CD14-positive monocyte (primary cell): ENCODE data around the gene HNRNPH1. TPM values are rescaled to one million over a fixed set of nuclear protein-coding genes. Genes with fewer than 3 reads are reported as not detected.

ENCODE experiments used
- DNase-seq, 3 donors: peaks; one replicate each; pipeline ENCODE4 v3.0.0-alpha.2; 2011 to 2022
- H2AFZ ChIP-seq: 2 replicates; pipeline ENCODE4 v1.6.0; 2012; ENCODE audit warnings: mild to moderate bottlenecking, low read depth, low read length, inconsistent platforms; ENCODE audit not compliant: insufficient read depth, poor library complexity, severe bottlenecking
- H3K27ac ChIP-seq, 2 donors: 1 replicate in 1 of 2; 2 replicates in 1 of 2; pipeline ENCODE4 v1.5.1; 2012 to 2013; ENCODE audit warnings: low read length in 2 of 2, control low read depth in 1 of 2, inconsistent platforms in 1 of 2, low read depth in 1 of 2, mild to moderate bottlenecking in 1 of 2
- H3K27me3 ChIP-seq, 2 donors: one replicate each; pipeline versions ENCODE4 v1.6.0 to v1.6.1; 2011 to 2013; ENCODE audit warnings: low read length in 2 of 2; ENCODE audit not compliant: control insufficient read depth in 2 of 2, insufficient read depth in 2 of 2
- H3K36me3 ChIP-seq, 2 donors: replicated peaks in 1 of 2; 1 replicate in 1 of 2; 2 replicates in 1 of 2; pipeline versions ENCODE4 v1.5.1 to v1.6.1; 2012 to 2013; ENCODE audit warnings: low read length in 2 of 2, control low read depth in 1 of 2, inconsistent platforms in 1 of 2, mild to moderate bottlenecking in 1 of 2; ENCODE audit not compliant: insufficient read depth in 2 of 2, control insufficient read depth in 1 of 2
- H3K4me1 ChIP-seq, 2 donors: 1 replicate in 1 of 2; 2 replicates in 1 of 2; pipeline versions ENCODE4 v1.5.1 to v1.6.1; 2012 to 2013; ENCODE audit warnings: low read length in 2 of 2, control low read depth in 1 of 2, inconsistent platforms in 1 of 2, mild to moderate bottlenecking in 1 of 2, moderate library complexity in 1 of 2; ENCODE audit not compliant: insufficient read depth in 2 of 2, control insufficient read depth in 1 of 2
- H3K4me2 ChIP-seq: replicated peaks from 2 replicates; pipeline ENCODE3; 2012; ENCODE audit warnings: low read length, moderate library complexity, mild to moderate bottlenecking; ENCODE audit not compliant: poor library complexity, severe bottlenecking; ENCODE audit errors: extremely low read depth
- H3K4me3 ChIP-seq, 3 experiments: fragments of 200-600 bp in 1 of 3; sonication (generic) in 1 of 3; replicated peaks in 1 of 3; 1 replicate in 2 of 3; 2 replicates in 1 of 3; pipeline ENCODE4 v1.5.1; 2011 to 2013; ENCODE audit warnings: low read length in 3 of 3, mild to moderate bottlenecking in 3 of 3, control low read depth in 2 of 3, low read depth in 2 of 3, inconsistent platforms in 1 of 3, moderate library complexity in 1 of 3
- H3K79me2 ChIP-seq: 2 replicates; pipeline ENCODE4 v1.6.0; 2012; ENCODE audit warnings: mild to moderate bottlenecking, control low read depth, inconsistent platforms, low read length, moderate library complexity; ENCODE audit not compliant: insufficient read depth
- H3K9ac ChIP-seq: 2 replicates; pipeline ENCODE4 v1.6.0; 2017; ENCODE audit warnings: low read length, mild to moderate bottlenecking; ENCODE audit not compliant: insufficient read depth, poor library complexity, severe bottlenecking
- H3K9me3 ChIP-seq, 2 donors: replicated peaks in 1 of 2; 1 replicate in 1 of 2; 2 replicates in 1 of 2; pipeline versions ENCODE4 v1.5.1 to v1.6.1; 2012 to 2013; ENCODE audit warnings: low read length in 2 of 2, control low read depth in 1 of 2; ENCODE audit not compliant: control insufficient read depth in 1 of 2, insufficient read depth in 1 of 2
- H4K20me1 ChIP-seq: 2 replicates; pipeline ENCODE4 v1.6.0; 2012; ENCODE audit warnings: mild to moderate bottlenecking, low read length, control low read depth, moderate library complexity; ENCODE audit not compliant: insufficient read depth
- H3K27ac Mint-ChIP-seq, 7 donors: one replicate each; pipeline ENCODE4 v1.8.0; 2020; ENCODE audit warnings: mild to moderate bottlenecking in 7 of 7, mixed read lengths in 7 of 7, moderate library complexity in 6 of 7, inconsistent platforms in 2 of 7
- H3K27me3 Mint-ChIP-seq, 3 donors: one replicate each; pipeline ENCODE4 v1.8.0; 2021 to 2022; ENCODE audit warnings: low read depth in 3 of 3, mild to moderate bottlenecking in 3 of 3, mixed read lengths in 3 of 3, moderate library complexity in 3 of 3, inconsistent platforms in 1 of 3
- H3K36me3 Mint-ChIP-seq, 2 donors: one replicate each; pipeline ENCODE4 v1.8.0; 2020; ENCODE audit warnings: mixed read lengths in 2 of 2, inconsistent platforms in 1 of 2, mild to moderate bottlenecking in 1 of 2
- H3K4me1 Mint-ChIP-seq: one replicate; pipeline ENCODE4 v1.8.0; 2020; ENCODE audit warnings: mild to moderate bottlenecking, mixed read lengths
- H3K4me3 Mint-ChIP-seq, 2 donors: one replicate each; pipeline ENCODE4 v1.8.0; 2020; ENCODE audit warnings: mild to moderate bottlenecking in 2 of 2, mixed read lengths in 2 of 2, moderate library complexity in 1 of 2
- H3K9me3 Mint-ChIP-seq, 7 donors: one replicate each; pipeline ENCODE4 v1.8.0; 2020 to 2022; ENCODE audit warnings: mixed read lengths in 7 of 7, mild to moderate bottlenecking in 6 of 7, moderate library complexity in 6 of 7, inconsistent platforms in 2 of 7
- CTCF ChIP-seq: fragments of 200-600 bp; IDR thresholded peaks from one replicate; pipeline ENCODE4 v1.8.0; 2022; ENCODE audit warnings: antibody characterized with exemption, mild to moderate bottlenecking
- WGBS: methylation state at CpG from one replicate; pipeline ENCODE4 v1.1.5; 2013; ENCODE audit warnings: missing lambda C conversion rate; ENCODE audit not compliant: insufficient coverage; 5-methylcytosine and 5-hydroxymethylcytosine counted together
- intact Hi-C, 2 donors: fragments of 100-400 bp; cut with micrococcal nuclease; formaldehyde crosslinking; loops; one replicate each; pipeline versions ENCODE4 v1.15.0 to v1.15.1; 2023
- polyA plus RNA-seq, 3 donors: library from polyadenylated mRNA; depleted of rRNA in 1 of 3; unstranded in 2 of 3; stranded (reverse) in 1 of 3; fragments of 300-500 nt in 2 of 3; fragments of >200 nt in 1 of 3; fragmentation: Illumina TruSeq in 2 of 3; gene quantifications; 1 replicate in 2 of 3; 2 replicates in 1 of 3; pipeline ENCODE4 v1.2.3, GENCODE V29; 2012 to 2021

Gene HNRNPH1
- polyA plus RNA-seq, 3 donors, result 47.4 to 522 (median 51.9) TPM

DNA sequence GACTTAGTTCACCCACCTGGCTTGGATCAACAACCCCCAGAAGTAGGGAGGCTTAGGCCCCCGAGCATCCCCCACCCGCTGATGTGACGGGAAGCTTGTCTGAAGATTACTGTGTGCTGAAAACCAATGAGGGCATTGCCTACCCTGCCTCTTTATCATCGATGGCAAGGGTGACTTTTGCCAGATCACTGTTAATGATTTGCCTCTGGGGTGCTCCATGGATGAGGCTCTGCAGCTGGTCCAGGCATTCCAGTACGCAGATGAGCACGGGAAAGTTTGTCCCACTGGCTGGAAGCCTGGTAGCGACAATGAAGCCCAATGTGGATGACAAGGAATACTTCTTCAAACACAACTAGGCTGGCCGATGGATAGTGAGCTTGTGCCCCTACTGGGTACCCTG, 51.1 kb downstream of the HNRNPH1 start:
- Histone ChIP-seq H3K4me3 (no peak overlapping the region), H3K27me3 (no peaks in the 10 kb centered on the region), H3K4me1 (no peaks in the 10 kb centered on the region), H3K79me2 (no peaks in the 10 kb centered on the region), H3K4me2 (no peak overlapping the region), H3K9ac (no peak overlapping the region), H3K27ac (no peak overlapping the region), H3K9me3 (no peaks in the 10 kb centered on the region), H4K20me1 (peaks cover 4% of the 10 kb centered on the region), H2AFZ (no peak overlapping the region), H3K36me3 (peaks cover 71 to 95% of the 10 kb centered on the region in 2 donors)
- Mint-ChIP-seq H3K4me3 (no peak overlapping the region), H3K27me3 (no peaks in the 10 kb centered on the region), H3K4me1 (peaks cover 4% of the 10 kb centered on the region), H3K27ac (peak overlapping the region in 2 of 7 donors; percentile 3 to 68), H3K36me3 (peaks cover 65 to 90% of the 10 kb centered on the region in 2 donors), H3K9me3 (no peaks in the 10 kb centered on the region)
- no peak for TF ChIP-seq CTCF
- intact Hi-C loops, result no loop called here
- 98% methylated on average over 8 of the region's 8 CpGs for WGBS
- no peak for DNase-seq

DNA sequence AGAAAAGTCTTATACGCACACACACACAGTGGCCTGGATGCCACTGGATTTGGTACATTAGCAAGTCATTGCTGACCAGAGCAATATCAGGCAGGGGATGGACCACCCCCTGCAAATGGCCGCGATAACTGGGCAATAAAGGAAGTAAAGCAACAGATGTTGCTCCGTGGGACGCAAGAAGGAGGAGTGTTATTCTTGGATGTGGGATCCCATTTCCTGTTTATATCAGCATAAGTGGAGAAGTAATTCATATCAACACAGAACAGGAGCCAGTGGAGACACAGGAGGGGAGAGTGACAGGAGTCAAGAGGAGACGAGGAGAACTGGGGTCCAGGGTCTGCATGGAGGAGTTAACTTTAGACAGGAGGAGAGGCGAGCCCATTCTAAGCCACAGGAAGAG, 54.8 kb downstream of the HNRNPH1 start:
- peaks cover 81 to 100% of the 10 kb centered on the region in 2 donors for H3K36me3 ChIP-seq
- DNase-seq, result no peak
- TF ChIP-seq CTCF, result no peak
- intact Hi-C loops, result no loop called here
- H3K27ac ChIP-seq, result no peak overlapping the region
- H4K20me1 ChIP-seq, result peaks cover 4% of the 10 kb centered on the region
- H3K27ac Mint-ChIP-seq, result peak overlapping the region in 3 of 7 donors; percentile 1 to 80 (median 68)
- no peaks in the 10 kb centered on the region for H3K9me3 ChIP-seq
- no peaks in the 10 kb centered on the region for H3K9me3 Mint-ChIP-seq
- no peak overlapping the region for H3K9ac ChIP-seq
- H3K4me3 Mint-ChIP-seq, result no peak overlapping the region
- no peak overlapping the region for H3K4me2 ChIP-seq
- H3K27me3 ChIP-seq, result no peaks in the 10 kb centered on the region
- no peaks in the 10 kb centered on the region for H3K4me1 Mint-ChIP-seq
- no peak overlapping the region for H2AFZ ChIP-seq
- 8% methylated on average over 6 of the region's 7 CpGs for WGBS
- no peaks in the 10 kb centered on the region for H3K79me2 ChIP-seq
- no peaks in the 10 kb centered on the region for H3K27me3 Mint-ChIP-seq
- H3K4me3 ChIP-seq, result no peak overlapping the region
- peaks cover 66 to 90% of the 10 kb centered on the region in 2 donors for H3K36me3 Mint-ChIP-seq
- H3K4me1 ChIP-seq, result no peaks in the 10 kb centered on the region
